HUDEP-2 (cell line): ENCODE data around the gene CTSL.
"Not testable (repeated sequence)": the region's sequence is repeated elsewhere in the genome, so short reads cannot be mapped to it uniquely, and the experiment has no call there.

Experiments
- DNase-seq, 76 experiments: peaks; one replicate each; lab custom pipeline; 2025; ENCODE audit not compliant: unreplicated experiment in 76 of 76; lab: John Stamatoyannopoulos, UW

Gene CTSL

GRCh38 chr9:87751423-87751822 is 25.5 kb downstream of the CTSL start:
- no peak for DNase-seq

- DNase-seq: no peak
These were observed 25.9 kb downstream of the CTSL start for GRCh38 chr9:87751868-87752267.

- no peak for DNase-seq
These were observed 27.4 kb downstream of the CTSL start for GRCh38 chr9:87753313-87753712.

GRCh38 chr9:87758330-87758729 is 32.4 kb downstream of the CTSL start:
- DNase-seq: not testable (repeated sequence)

- not testable (repeated sequence) for DNase-seq
These were observed 34.1 kb downstream of the CTSL start for GRCh38 chr9:87759980-87760379.

GRCh38 chr9:87760529-87760928 is 34.6 kb downstream of the CTSL start:
- DNase-seq: no peak

GRCh38 chr9:87763286-87763685 is 37.4 kb downstream of the CTSL start:
- DNase-seq: no peak

GRCh38 chr9:87765521-87765920 is 39.6 kb downstream of the CTSL start:
- no peak for DNase-seq

GRCh38 chr9:87766697-87767096 is 40.8 kb downstream of the CTSL start:
- DNase-seq: no peak

- DNase-seq: no peak
These were observed 44.8 kb downstream of the CTSL start for GRCh38 chr9:87770616-87771315.

- DNase-seq: no peak
These were observed 45.5 kb downstream of the CTSL start for GRCh38 chr9:87771316-87772006.

GRCh38 chr9:87776481-87777379 is 50.8 kb downstream of the CTSL start:
- DNase-seq: peak in 65 of 76 experiments; percentile 9 to 91 (median 64)

GRCh38 chr9:87778996-87779395 is 53.1 kb downstream of the CTSL start:
- no peak for DNase-seq
